ENCODE results near the gene POMT1. TPM values are rescaled to one million over a fixed set of nuclear protein-coding genes. Genes with fewer than 3 reads are reported as not detected.
"Not testable (repeated sequence)": the region's sequence is repeated elsewhere in the genome, so short reads cannot be mapped to it uniquely, and the experiment has no call there.

POMT1 gene, protein sequence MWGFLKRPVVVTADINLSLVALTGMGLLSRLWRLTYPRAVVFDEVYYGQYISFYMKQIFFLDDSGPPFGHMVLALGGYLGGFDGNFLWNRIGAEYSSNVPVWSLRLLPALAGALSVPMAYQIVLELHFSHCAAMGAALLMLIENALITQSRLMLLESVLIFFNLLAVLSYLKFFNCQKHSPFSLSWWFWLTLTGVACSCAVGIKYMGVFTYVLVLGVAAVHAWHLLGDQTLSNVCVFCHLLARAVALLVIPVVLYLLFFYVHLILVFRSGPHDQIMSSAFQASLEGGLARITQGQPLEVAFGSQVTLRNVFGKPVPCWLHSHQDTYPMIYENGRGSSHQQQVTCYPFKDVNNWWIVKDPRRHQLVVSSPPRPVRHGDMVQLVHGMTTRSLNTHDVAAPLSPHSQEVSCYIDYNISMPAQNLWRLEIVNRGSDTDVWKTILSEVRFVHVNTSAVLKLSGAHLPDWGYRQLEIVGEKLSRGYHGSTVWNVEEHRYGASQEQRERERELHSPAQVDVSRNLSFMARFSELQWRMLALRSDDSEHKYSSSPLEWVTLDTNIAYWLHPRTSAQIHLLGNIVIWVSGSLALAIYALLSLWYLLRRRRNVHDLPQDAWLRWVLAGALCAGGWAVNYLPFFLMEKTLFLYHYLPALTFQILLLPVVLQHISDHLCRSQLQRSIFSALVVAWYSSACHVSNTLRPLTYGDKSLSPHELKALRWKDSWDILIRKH
- total RNA-seq, result 10 to 100 TPM; 47.3 to 52.1 TPM

DNA sequence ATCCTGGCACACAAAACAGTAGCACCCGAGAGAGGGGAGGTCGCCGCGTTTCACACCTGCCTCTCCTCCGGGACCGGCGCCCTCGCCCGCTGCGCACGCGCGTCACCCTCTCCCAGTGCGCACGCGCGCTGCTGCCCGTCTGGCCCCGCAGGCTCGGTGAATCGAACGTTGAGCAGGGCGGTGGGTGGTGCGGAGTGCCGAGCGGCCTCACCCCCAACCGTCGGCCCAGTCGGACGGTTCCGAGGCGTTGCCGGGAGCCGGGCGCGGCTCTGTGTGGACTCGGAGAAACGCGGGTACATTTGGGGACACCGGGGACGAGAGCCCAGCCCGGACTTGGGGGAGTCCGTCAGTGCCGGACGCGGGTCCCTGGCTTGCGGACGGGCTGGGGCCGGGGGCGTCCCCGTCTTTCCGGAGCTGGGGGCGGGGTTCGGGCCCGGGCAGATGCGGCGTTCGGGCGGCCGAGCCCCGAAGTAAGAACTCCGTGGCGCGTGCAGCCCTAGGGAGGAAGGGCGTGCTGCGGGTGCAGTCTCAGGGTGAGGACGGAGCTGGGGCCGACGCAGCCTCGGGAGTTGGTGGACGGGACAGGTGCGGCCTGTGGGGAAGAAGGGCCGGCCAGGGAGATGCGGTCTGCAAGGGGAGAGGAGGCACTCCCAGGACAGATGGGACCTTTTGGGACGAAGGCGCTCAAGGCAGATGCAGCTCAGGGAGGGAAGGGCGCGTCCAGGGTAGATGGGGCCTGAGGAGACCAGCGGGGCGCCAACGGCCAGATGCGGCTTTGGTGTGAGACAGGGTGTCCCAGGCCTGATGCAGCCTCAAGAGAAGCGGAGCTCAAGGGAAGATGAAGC is at the start of gene POMT1:
Gene POMT1, plus strand, starts transcription at position 138 of the 845 bp plus-strand sequence. CDS start 1,301 bp downstream, outside the sequence.
- DNase-seq (peak; percentile 91 to 94), ATAC-seq (replicated peaks in 1 of 2) (peak; percentile 48 to 55)
- Mint-ChIP-seq H3K36me3 (ENCODE audit: insufficient read depth in 2 of 2) (peaks cover 8 to 15% of the 10 kb centered on the region in 2 donors), H3K27me3 (ENCODE audit: low read depth) (no peaks in the 10 kb centered on the region), H3K9me3 (no peaks in the 10 kb centered on the region), H3K27ac (peak within 1 kb of the TSS; percentile 94), H3K4me1 (ENCODE audit: low read depth) (peaks cover 62% of the 10 kb centered on the region), H3K4me3 (peak within 1 kb of the TSS; percentile 97 to 99)

DNA sequence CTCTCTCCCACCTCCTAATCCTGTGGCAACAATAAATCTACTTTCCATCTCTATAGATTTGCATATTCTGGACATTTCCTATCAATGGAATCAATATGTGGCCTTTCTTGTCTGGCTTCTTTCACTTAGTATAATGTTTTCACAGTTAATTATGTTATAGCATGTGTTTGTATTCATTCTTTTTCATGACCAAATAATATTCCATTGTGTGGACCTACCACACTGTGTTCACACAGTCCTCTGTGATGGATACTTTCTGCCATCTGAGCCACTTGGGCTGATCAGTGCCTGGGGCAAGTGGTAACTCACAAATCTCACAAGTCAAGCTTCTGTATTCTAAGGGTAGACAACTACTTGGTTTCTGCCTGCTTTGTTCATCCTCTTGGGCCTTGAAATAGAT is 48.7 kb upstream of the POMT1 start:
- no peak overlapping the region for H3K4me3 Mint-ChIP-seq
- H3K9me3 Mint-ChIP-seq, result no peaks in the 10 kb centered on the region
- ATAC-seq (replicated peaks in 1 of 2), result no peak
- peaks cover 13% of the 10 kb centered on the region for H3K4me1 Mint-ChIP-seq (ENCODE audit: low read depth)
- peaks cover 4 to 41% of the 10 kb centered on the region in 2 donors for H3K36me3 Mint-ChIP-seq (ENCODE audit: insufficient read depth in 2 of 2)
- H3K27ac Mint-ChIP-seq, result no peak overlapping the region
- no peaks in the 10 kb centered on the region for H3K27me3 Mint-ChIP-seq (ENCODE audit: low read depth)
- DNase-seq, result no peak

DNA sequence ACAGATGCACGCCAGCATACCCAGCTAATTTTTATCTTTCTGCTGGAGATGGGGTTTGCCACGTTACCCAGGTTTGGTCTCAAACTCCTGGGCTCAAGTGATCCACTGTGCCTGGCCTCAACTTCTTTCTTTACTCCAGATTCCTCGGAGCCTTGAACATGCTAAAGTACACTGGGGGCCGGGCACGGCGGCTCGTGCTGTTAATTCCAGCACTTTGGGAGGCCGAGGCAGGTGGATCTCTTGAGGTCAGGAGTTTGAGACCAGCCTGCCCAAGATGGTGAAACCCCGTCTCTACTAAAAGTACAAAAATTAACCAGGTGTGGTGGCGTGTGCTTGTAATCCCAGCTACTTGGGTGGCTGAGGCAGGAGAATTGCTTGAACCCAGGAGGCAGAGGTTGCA is 47.1 kb upstream of the POMT1 start:
- not testable (repeated sequence) for H3K27ac Mint-ChIP-seq; H3K27me3 Mint-ChIP-seq (ENCODE audit: low read depth); H3K4me1 Mint-ChIP-seq (ENCODE audit: low read depth); ATAC-seq (replicated peaks in 1 of 2); H3K4me3 Mint-ChIP-seq; DNase-seq; H3K9me3 Mint-ChIP-seq
- H3K36me3 Mint-ChIP-seq (ENCODE audit: insufficient read depth in 2 of 2), result peaks cover 4 to 46% of the 10 kb centered on the region in 2 donors

DNA sequence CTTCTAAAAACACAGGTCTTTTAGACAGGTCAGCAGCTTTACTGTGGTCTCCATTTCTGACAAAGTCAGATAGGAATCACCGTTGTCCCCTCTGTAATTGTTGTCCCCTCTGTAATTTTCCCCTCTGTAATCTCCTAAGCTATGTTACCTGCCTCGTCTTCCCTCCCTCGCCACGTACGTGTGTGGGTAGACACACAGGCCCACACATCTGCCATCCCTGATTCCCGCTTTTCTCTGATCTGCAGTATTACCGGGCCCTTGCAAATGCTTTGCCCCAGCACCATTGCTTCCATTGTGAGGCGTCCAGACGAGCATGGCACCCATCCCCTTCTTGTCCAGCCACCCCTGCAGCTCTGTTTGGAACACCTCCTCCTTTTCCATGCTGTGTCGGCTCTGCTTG is 45.0 kb upstream of the POMT1 start:
- Mint-ChIP-seq H3K36me3 (ENCODE audit: insufficient read depth in 2 of 2) (peaks cover 7 to 45% of the 10 kb centered on the region in 2 donors), H3K4me1 (ENCODE audit: low read depth) (peaks cover 3% of the 10 kb centered on the region), H3K4me3 (no peak overlapping the region), H3K27ac (no peak overlapping the region), H3K27me3 (ENCODE audit: low read depth) (no peaks in the 10 kb centered on the region), H3K9me3 (no peaks in the 10 kb centered on the region)
- no peak for DNase-seq
- ATAC-seq (replicated peaks in 1 of 2), result no peak

DNA sequence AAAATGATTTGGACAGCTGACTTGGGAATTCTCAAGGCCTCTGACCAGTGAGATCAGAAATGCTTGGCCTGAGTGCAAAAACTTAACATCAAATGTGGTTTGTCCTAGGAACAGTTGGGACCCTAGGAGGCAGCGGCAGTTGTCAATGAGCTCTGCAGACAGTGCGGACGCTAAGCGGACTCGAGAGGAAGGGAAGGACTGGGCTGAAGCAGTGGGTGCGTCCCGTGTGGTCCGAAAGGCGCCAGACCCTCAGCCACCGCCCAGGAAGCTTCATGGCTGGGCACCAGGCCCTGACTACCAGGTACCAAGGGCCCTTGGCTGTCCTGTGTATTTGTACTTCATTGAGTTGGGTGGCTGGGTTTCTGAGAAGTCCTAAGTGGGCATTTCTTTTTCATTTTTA is 43.7 kb upstream of the POMT1 start:
- no peak overlapping the region for H3K4me3 Mint-ChIP-seq
- DNase-seq, result no peak
- H3K36me3 Mint-ChIP-seq (ENCODE audit: insufficient read depth in 2 of 2), result peaks cover 7 to 43% of the 10 kb centered on the region in 2 donors
- no peaks in the 10 kb centered on the region for H3K9me3 Mint-ChIP-seq
- no peaks in the 10 kb centered on the region for H3K27me3 Mint-ChIP-seq (ENCODE audit: low read depth)
- no peak for ATAC-seq (replicated peaks in 1 of 2)
- no peaks in the 10 kb centered on the region for H3K4me1 Mint-ChIP-seq (ENCODE audit: low read depth)
- no peak overlapping the region for H3K27ac Mint-ChIP-seq

DNA sequence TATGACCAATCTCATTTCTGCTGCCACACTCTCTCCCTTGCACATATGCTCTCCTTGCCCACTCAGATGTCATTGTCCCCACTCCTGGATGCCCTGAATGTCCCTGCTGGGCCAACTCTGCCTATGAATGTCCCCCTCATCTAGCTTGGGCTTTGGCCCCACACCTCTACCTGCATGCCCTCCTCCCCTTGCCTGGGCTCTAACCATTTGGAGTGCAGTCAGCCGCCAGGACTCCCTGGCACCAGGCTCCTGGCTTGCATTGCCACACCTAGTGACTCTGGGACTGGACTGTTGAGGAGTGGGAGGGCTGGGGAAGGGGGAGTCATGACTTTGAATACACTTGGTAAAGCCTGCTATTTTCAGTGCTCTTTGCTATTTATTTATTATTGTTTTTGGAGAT is 41.6 kb upstream of the POMT1 start:
- H3K27ac Mint-ChIP-seq, result peak overlapping the region; percentile 1
- no peak overlapping the region for H3K4me3 Mint-ChIP-seq
- no peaks in the 10 kb centered on the region for H3K4me1 Mint-ChIP-seq (ENCODE audit: low read depth)
- ATAC-seq (replicated peaks in 1 of 2) (no peak), DNase-seq (no peak)
- H3K36me3 Mint-ChIP-seq (ENCODE audit: insufficient read depth in 2 of 2), result peaks cover 5 to 47% of the 10 kb centered on the region in 2 donors
- no peaks in the 10 kb centered on the region for H3K9me3 Mint-ChIP-seq
- H3K27me3 Mint-ChIP-seq (ENCODE audit: low read depth), result no peaks in the 10 kb centered on the region

DNA sequence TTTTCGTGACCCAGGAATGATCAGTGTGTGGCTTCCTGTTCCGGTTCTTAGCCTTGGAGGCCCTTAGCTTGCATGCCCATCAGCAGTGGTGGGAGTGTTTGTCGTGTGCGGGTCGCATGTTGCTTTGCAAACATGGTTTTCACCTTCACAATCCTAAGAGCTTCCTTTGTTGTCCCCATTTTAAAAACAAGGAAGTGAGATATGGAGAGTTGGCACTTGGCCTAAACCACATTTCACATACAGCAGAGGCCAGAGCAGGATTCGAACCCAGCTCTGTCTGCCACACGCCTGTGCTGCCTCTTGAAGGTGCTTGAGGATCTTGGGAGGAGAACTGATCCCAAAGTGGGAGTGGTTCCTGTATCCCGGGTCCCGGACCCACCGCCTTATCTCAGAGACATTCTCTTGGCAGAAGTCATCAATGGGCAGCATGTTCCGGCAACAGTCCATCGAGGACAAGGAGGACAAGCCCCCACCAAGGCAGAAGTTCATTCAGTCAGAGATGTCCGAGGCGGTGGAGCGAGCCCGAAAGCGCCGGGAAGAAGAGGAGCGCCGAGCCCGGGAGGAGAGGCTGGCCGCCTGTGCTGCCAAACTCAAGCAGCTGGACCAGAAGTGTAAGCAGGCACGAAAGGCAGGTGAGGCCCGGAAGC is 38.2 kb upstream of the POMT1 start:
- Mint-ChIP-seq H3K4me3 (no peak overlapping the region), H3K9me3 (no peaks in the 10 kb centered on the region), H3K27me3 (ENCODE audit: low read depth) (no peaks in the 10 kb centered on the region), H3K36me3 (ENCODE audit: insufficient read depth in 2 of 2) (peaks cover 7 to 41% of the 10 kb centered on the region in 2 donors), H3K27ac (no peak overlapping the region), H3K4me1 (ENCODE audit: low read depth) (no peaks in the 10 kb centered on the region)
- ATAC-seq (replicated peaks in 1 of 2), result no peak
- no peak for DNase-seq

DNA sequence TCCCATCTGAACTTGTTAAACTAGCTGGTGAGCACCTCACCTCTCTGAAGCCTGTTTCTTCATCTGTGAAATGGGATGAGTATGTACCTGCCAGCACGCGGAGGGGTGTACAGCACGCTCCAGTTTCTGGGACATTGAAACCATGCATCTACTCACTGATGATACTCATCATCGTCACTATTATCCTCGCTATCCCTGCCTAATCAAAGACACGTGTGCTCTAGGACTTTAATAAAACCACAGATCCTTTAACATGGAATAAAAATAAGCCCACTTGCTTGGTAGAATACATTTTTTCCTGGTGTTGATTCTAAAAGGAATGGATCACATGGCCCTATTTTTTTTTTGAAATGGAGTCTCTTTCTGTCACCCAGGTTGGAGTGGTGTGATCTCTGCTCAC is 37.3 kb upstream of the POMT1 start:
- H3K27ac Mint-ChIP-seq, result no peak overlapping the region

GRCh38 chr9:131467214-131467935 is 35.3 kb upstream of the POMT1 start:
- ATAC-seq (replicated peaks in 1 of 2), result no peak
- Mint-ChIP-seq H3K4me1 (ENCODE audit: low read depth) (no peaks in the 10 kb centered on the region), H3K36me3 (ENCODE audit: insufficient read depth in 2 of 2) (peaks cover 15 to 38% of the 10 kb centered on the region in 2 donors), H3K27ac (no peak overlapping the region), H3K27me3 (ENCODE audit: low read depth) (no peaks in the 10 kb centered on the region), H3K4me3 (no peak overlapping the region), H3K9me3 (no peaks in the 10 kb centered on the region)
- no peak for DNase-seq

More for the DNA sequence above, 37.3 kb upstream of the POMT1 start:
- Mint-ChIP-seq H3K9me3 (no peaks in the 10 kb centered on the region), H3K4me1 (ENCODE audit: low read depth) (no peaks in the 10 kb centered on the region), H3K36me3 (ENCODE audit: insufficient read depth in 2 of 2) (peaks cover 10 to 45% of the 10 kb centered on the region in 2 donors), H3K27me3 (ENCODE audit: low read depth) (no peaks in the 10 kb centered on the region), H3K4me3 (no peak overlapping the region)
- ATAC-seq (replicated peaks in 1 of 2) (no peak), DNase-seq (no peak)

GRCh38 chr9:131468031-131468430 is 34.7 kb upstream of the POMT1 start:
- Mint-ChIP-seq H3K36me3 (ENCODE audit: insufficient read depth in 2 of 2) (peaks cover 17 to 42% of the 10 kb centered on the region in 2 donors), H3K27ac (no peak overlapping the region), H3K9me3 (no peaks in the 10 kb centered on the region), H3K27me3 (ENCODE audit: low read depth) (no peaks in the 10 kb centered on the region), H3K4me3 (no peak overlapping the region), H3K4me1 (ENCODE audit: low read depth) (no peaks in the 10 kb centered on the region)
- no peak for DNase-seq
- ATAC-seq (replicated peaks in 1 of 2), result no peak

GRCh38 chr9:131469356-131469755 is 33.4 kb upstream of the POMT1 start:
- ATAC-seq (replicated peaks in 1 of 2) (no peak), DNase-seq (no peak)
- Mint-ChIP-seq H3K4me3 (no peak overlapping the region), H3K36me3 (ENCODE audit: insufficient read depth in 2 of 2) (peaks cover 19 to 50% of the 10 kb centered on the region in 2 donors), H3K4me1 (ENCODE audit: low read depth) (no peaks in the 10 kb centered on the region), H3K27ac (no peak overlapping the region), H3K9me3 (no peaks in the 10 kb centered on the region), H3K27me3 (ENCODE audit: low read depth) (no peaks in the 10 kb centered on the region)

GRCh38 chr9:131469951-131470350 is 32.8 kb upstream of the POMT1 start:
- no peaks in the 10 kb centered on the region for H3K4me1 Mint-ChIP-seq (ENCODE audit: low read depth)
- DNase-seq (no peak), ATAC-seq (replicated peaks in 1 of 2) (no peak)
- H3K36me3 Mint-ChIP-seq (ENCODE audit: insufficient read depth in 2 of 2), result peaks cover 19 to 50% of the 10 kb centered on the region in 2 donors
- no peak overlapping the region for H3K4me3 Mint-ChIP-seq
- H3K27ac Mint-ChIP-seq, result no peak overlapping the region
- H3K27me3 Mint-ChIP-seq (ENCODE audit: low read depth), result no peaks in the 10 kb centered on the region
- no peaks in the 10 kb centered on the region for H3K9me3 Mint-ChIP-seq
